Mucosa of rectum (tissue), 2 donors: ENCODE data around the gene OSCP1.

ENCODE experiments used
- H3K27ac ChIP-seq, 2 donors: one replicate each; pipeline ENCODE4 v1.7.0; 2013; ENCODE audit warnings: inconsistent platforms in 2 of 2, low read depth in 2 of 2, low read length in 2 of 2
- H3K27me3 ChIP-seq, 2 donors: one replicate each; pipeline ENCODE4 v1.7.0; 2013; ENCODE audit warnings: low read length in 2 of 2; ENCODE audit not compliant: control insufficient read depth in 2 of 2, insufficient read depth in 2 of 2
- H3K36me3 ChIP-seq, 2 donors: one replicate each; pipeline ENCODE4 v1.7.0; 2013; ENCODE audit warnings: low read length in 2 of 2; ENCODE audit not compliant: control insufficient read depth in 2 of 2, insufficient read depth in 2 of 2
- H3K4me1 ChIP-seq, 2 donors: one replicate each; pipeline ENCODE4 v1.7.0; 2013; ENCODE audit warnings: low read length in 2 of 2, mild to moderate bottlenecking in 1 of 2; ENCODE audit not compliant: control insufficient read depth in 2 of 2, insufficient read depth in 2 of 2
- H3K4me3 ChIP-seq, 2 donors: one replicate each; pipeline ENCODE4 v1.7.0; 2013; ENCODE audit warnings: low read length in 2 of 2
- H3K9ac ChIP-seq, 2 donors: one replicate each; pipeline ENCODE4 v1.7.0; 2013; ENCODE audit warnings: low read length in 2 of 2, low read depth in 1 of 2, mild to moderate bottlenecking in 1 of 2
- H3K9me3 ChIP-seq, 2 donors: one replicate each; pipeline ENCODE4 v1.7.0; 2013; ENCODE audit warnings: low read length in 2 of 2; ENCODE audit not compliant: control insufficient read depth in 2 of 2
- donor health status: healthy.
- donor health status: Normal muscosa, but diverticular disease.

Gene OSCP1

GRCh38 chr1:36387141-36387949 is 62.9 kb downstream of the OSCP1 start:
- Histone ChIP-seq H3K4me1 (peaks cover 36 to 39% of the 10 kb centered on the region in 2 donors), H3K27me3 (no peaks in the 10 kb centered on the region), H3K9me3 (no peaks in the 10 kb centered on the region), H3K9ac (peak overlapping the region; percentile 76 to 83), H3K36me3 (peaks cover 10 to 12% of the 10 kb centered on the region in 2 donors), H3K4me3 (peak overlapping the region; percentile 79 to 80), H3K27ac (peak overlapping the region; percentile 96 to 98)

GRCh38 chr1:36386265-36387140 is 63.7 kb downstream of the OSCP1 start:
- H3K9me3 ChIP-seq = no peaks in the 10 kb centered on the region
- peak overlapping the region; percentile 79 to 80 for H3K4me3 ChIP-seq
- no peaks in the 10 kb centered on the region for H3K27me3 ChIP-seq
- peak overlapping the region; percentile 96 to 98 for H3K27ac ChIP-seq
- H3K9ac ChIP-seq = peak overlapping the region; percentile 76 to 83
- peaks cover 8% of the 10 kb centered on the region in 2 donors for H3K36me3 ChIP-seq
- peaks cover 36 to 39% of the 10 kb centered on the region in 2 donors for H3K4me1 ChIP-seq

- Histone ChIP-seq H3K4me3 (peak within 1 kb of the TSS; percentile 79 to 95), H3K27me3 (no peaks in the 10 kb centered on the region), H3K36me3 (peaks cover 0 to under 1% of the 10 kb centered on the region in 2 donors), H3K9ac (peak within 1 kb of the TSS; percentile 95 to 98), H3K27ac (peak within 1 kb of the TSS; percentile 96 to 98), H3K4me1 (peaks cover 36 to 40% of the 10 kb centered on the region in 2 donors), H3K9me3 (no peaks in the 10 kb centered on the region)
Measured at GRCh38 chr1:36385410-36386264, 64.6 kb downstream of the OSCP1 start, which contains the start of gene STK40. TSS of gene STK40 (minus strand) at chr1:36385924. CDS start at chr1:36361332, 24,592 bp downstream.

- Histone ChIP-seq H3K4me3 (peak overlapping the region; percentile 72 to 95), H3K36me3 (no peaks in the 10 kb centered on the region), H3K9me3 (no peaks in the 10 kb centered on the region), H3K9ac (peak overlapping the region; percentile 95 to 98), H3K27ac (peak overlapping the region; percentile 92 to 98), H3K4me1 (peaks cover 34 to 43% of the 10 kb centered on the region in 2 donors), H3K27me3 (no peaks in the 10 kb centered on the region)
Measured at GRCh38 chr1:36384542-36385409, 65.5 kb downstream of the OSCP1 start.

GRCh38 chr1:36383240-36383639 is 67.0 kb downstream of the OSCP1 start:
- Histone ChIP-seq H3K27me3 (no peaks in the 10 kb centered on the region), H3K4me3 (no peak overlapping the region), H3K4me1 (peaks cover 31 to 43% of the 10 kb centered on the region in 2 donors), H3K27ac (no peak overlapping the region), H3K9ac (peak overlapping the region in 1 of 2 donors; percentile 20), H3K36me3 (no peaks in the 10 kb centered on the region), H3K9me3 (no peaks in the 10 kb centered on the region)

- Histone ChIP-seq H3K4me1 (peaks cover 33 to 38% of the 10 kb centered on the region in 2 donors), H3K9me3 (no peaks in the 10 kb centered on the region), H3K27me3 (no peaks in the 10 kb centered on the region), H3K36me3 (peaks cover under 1 to 1% of the 10 kb centered on the region in 2 donors), H3K4me3 (no peak overlapping the region), H3K27ac (no peak overlapping the region), H3K9ac (no peak overlapping the region)
Measured at GRCh38 chr1:36382669-36383068, 67.6 kb downstream of the OSCP1 start.

- Histone ChIP-seq H3K4me1 (peaks cover 31 to 34% of the 10 kb centered on the region in 2 donors), H3K36me3 (peaks cover 3 to 4% of the 10 kb centered on the region in 2 donors), H3K27ac (no peak overlapping the region), H3K4me3 (no peak overlapping the region), H3K27me3 (no peaks in the 10 kb centered on the region), H3K9me3 (no peaks in the 10 kb centered on the region), H3K9ac (no peak overlapping the region)
Measured at GRCh38 chr1:36382231-36382630, 68.0 kb downstream of the OSCP1 start.

GRCh38 chr1:36381405-36381804 is 68.8 kb downstream of the OSCP1 start:
- Histone ChIP-seq H3K36me3 (peaks cover 3 to 4% of the 10 kb centered on the region in 2 donors), H3K27ac (no peak overlapping the region), H3K9me3 (no peaks in the 10 kb centered on the region), H3K27me3 (no peaks in the 10 kb centered on the region), H3K9ac (no peak overlapping the region), H3K4me3 (no peak overlapping the region), H3K4me1 (peaks cover 24 to 26% of the 10 kb centered on the region in 2 donors)

- H3K27ac ChIP-seq = no peak overlapping the region
- H3K4me1 ChIP-seq = peaks cover 24 to 28% of the 10 kb centered on the region in 2 donors
- no peak overlapping the region for H3K4me3 ChIP-seq
- no peaks in the 10 kb centered on the region for H3K27me3 ChIP-seq
- H3K9ac ChIP-seq = no peak overlapping the region
- H3K9me3 ChIP-seq = no peaks in the 10 kb centered on the region
- H3K36me3 ChIP-seq = peaks cover 3 to 4% of the 10 kb centered on the region in 2 donors
Measured at GRCh38 chr1:36380782-36381181, 69.5 kb downstream of the OSCP1 start.
